CD4-positive, alpha-beta T cell treated with Interleukin-12 subunit alpha and Interleukin-12 subunit beta, for 1 hour (primary cell): ENCODE results near the gene ARHGEF40.
"Not testable (repeated sequence)": the region's sequence is repeated elsewhere in the genome, so short reads cannot be mapped to it uniquely, and the experiment has no call there.

Source experiments
- DNase-seq: peaks from one replicate; pipeline ENCODE4 v3.0.0-alpha.2; 2020

Gene ARHGEF40

DNA sequence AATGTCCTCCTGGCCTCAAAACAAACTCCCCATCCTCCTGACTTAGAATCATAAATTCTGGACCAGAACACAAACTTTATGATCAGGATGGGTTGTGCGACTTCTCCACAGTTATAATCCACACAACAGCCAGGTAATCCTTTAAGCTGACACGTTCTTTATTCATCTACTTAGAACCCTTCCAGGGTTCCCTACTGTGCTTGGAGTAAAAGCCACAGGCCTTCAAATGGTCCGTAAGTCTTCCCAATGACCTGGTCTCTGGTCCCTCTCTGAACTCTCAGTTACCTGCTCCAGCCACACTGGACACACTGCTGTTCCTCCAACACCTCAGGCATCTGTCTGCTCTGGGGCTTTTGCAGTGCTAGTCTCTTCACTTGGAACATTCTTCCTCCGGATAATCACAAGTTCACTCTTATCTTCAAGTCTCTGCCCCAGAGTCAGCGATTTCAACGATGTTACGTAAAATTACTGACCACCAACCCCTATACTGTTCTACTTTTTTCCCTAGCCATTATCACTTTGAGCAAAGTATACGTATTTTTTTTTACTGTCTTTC lies 29.7 kb upstream of the ARHGEF40 start:
- DNase-seq, result no peak

DNA sequence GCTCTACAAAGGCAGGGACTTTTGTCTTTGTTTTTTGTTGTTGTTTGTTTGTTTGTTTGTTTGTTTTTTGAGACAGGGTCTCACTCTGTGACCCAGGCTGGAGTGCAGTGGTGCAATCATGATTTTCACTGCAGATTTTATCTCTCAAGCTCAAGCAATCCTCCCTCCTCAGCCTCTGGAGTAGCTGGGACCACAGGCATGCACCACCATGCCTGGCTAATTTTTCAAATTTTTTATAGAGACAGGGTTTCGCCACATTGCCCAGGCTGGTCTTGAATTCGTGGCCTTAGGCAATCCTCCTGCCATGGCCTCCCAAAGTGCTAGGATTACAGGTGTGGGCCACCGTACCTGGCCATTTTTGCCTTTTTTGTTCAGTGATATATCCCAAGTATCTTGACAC lies 29.2 kb upstream of the ARHGEF40 start:
- DNase-seq, result not testable (repeated sequence)

DNA sequence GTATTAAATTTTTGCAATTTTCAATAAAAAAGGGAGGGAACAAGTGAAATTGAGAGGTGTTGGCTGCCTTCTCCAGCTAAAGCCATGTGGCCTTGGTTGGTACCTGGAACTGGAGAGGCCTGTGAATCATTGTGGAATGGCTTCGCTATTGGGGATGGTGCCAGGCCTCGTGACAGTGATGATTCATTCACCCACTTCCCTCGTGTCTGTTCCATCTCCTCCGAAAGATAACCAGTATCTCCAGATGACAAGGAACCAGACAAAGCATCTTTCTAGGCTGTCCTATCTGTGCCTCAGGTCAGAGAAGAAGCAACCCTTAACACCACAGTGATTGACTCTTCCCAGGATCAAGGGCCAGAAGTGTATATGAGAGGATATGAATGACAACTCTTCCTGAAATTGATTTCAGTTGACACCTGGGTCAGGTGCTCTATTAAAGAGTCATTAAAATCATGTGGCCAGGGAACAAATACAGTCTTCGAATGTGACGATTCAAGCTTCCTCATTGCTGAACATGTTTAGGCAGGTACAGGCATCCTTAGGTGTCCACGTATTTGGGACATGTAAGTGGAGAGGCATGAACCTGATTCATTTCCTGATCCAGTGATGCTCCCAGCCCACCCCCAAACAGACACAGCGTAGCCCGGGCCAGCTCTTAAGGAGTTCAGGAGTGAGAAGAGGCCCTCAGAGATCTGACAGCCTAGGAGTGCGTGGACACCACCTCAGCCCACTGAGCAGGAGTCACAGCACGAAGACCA lies 28.2 kb upstream of the ARHGEF40 start, which contains the start of gene RNASE7:
Gene RNASE7 (plus strand): TSS at position 687 of the 758 bp plus-strand sequence. CDS start 631 bp downstream, outside the sequence.
- no peak for DNase-seq

DNA sequence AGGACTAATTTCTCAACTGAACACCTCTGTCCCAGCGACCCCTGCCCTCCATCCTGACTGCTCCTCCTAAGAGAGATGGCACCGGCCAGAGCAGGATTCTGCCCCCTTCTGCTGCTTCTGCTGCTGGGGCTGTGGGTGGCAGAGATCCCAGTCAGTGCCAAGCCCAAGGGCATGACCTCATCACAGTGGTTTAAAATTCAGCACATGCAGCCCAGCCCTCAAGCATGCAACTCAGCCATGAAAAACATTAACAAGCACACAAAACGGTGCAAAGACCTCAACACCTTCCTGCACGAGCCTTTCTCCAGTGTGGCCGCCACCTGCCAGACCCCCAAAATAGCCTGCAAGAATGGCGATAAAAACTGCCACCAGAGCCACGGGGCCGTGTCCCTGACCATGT lies 27.2 kb upstream of the ARHGEF40 start:
- no peak for DNase-seq

DNA sequence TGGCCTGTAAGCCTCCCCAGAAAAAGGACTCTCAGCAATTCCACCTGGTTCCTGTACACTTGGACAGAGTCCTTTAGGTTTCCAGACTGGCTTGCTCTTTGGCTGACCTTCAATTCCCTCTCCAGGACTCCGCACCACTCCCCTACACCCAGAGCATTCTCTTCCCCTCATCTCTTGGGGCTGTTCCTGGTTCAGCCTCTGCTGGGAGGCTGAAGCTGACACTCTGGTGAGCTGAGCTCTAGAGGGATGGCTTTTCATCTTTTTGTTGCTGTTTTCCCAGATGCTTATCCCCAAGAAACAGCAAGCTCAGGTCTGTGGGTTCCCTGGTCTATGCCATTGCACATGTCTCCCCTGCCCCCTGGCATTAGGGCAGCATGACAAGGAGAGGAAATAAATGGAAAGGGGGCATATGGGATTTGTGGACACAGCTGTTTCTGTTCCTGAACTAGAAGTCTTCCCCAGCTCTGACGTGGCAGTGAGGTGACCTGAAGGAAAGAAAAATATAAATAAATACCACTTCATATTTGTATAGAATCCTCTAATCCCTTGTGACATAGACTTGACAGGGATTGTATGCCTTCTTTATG lies 26.6 kb upstream of the ARHGEF40 start:
- DNase-seq, result no peak

DNA sequence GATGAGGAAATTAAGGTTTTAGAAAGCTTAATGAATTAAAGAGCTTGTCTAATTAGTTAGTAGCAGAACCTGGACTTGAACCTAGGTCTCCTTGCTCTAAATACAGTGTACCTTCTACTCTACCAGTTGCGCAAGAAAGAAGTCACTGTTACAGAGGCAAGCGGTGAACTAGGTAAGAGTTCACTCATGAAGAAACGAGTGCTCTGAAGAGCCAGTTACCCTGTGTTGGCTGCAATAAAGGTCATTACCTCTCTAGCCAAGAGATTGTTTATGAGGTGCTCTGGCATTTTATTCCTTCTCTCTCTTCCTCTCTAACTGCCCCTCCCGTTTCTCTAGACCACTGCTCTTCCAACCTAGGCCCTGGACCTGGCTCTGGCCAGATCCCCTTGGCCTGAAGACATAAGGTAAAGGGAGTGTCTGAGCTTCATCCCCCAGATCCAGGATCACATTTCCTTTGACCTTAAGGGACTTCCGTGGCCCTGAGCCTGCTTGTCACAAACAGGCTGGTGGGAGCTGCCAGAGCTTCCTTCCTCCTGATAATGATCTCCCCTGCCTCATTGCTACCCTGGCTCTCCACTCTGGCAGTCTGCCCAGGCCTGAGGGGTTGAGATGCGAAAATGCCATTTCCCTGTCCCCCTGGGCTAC lies 26.0 kb upstream of the ARHGEF40 start:
- peak; percentile 36 for DNase-seq

DNA sequence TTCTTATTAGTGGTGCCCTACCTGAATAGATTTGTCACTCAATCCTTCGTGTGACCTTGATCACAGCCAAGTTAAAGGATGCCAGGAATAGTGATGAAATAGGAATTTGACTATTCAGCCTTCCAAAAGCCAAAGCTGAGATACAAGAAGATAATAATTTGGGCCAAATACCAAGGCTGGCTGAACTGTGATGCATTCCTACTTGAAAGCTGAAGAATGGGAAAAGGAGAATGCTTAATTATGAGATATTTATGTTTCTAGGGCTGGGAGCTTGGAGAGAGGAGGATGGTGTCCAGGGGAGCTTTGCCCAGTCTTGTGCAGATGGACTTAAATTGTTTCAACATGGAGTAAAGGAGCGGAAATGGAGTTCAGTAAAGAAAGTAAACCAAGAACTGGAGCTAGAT lies 22.7 kb upstream of the ARHGEF40 start:
- DNase-seq, result no peak

DNA sequence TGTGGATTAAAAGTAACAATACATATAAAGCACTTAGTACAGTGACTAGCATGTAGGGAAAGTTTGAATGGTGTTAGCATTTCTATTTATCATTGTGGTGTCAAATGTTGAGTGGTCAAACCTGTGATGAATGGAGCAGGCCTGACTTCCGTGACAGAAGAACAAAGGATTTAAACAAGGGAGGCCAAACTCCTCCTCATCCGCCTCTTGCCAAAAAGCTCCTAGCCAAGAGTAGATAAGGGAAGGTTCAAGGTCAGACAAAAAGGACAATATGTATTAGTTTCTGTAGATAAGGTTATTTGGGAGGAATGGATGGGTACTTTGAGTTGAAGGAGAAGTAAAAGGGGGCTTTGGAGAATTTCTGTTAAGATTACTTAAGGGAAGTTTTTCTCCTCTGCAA lies 21.5 kb upstream of the ARHGEF40 start:
- DNase-seq, result no peak

DNA sequence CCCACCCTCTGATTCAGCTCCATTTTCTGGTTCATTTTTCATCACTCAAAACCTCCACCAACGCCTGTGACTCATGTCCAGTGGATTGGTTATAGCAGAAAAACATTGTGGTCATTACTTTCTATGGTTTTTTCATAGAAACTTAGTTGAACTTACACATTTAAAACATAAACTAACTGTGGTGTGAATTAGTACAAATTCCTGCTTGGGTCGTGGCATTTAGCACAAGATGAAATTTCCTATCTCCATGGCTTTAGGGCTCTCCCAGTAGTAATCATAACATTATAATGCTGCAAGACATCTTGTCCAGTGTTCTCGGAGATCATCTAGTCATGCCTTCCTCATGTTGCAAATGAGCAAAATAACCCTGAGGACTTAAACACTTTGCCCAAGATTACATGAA lies 20.8 kb upstream of the ARHGEF40 start:
- no peak for DNase-seq

DNA sequence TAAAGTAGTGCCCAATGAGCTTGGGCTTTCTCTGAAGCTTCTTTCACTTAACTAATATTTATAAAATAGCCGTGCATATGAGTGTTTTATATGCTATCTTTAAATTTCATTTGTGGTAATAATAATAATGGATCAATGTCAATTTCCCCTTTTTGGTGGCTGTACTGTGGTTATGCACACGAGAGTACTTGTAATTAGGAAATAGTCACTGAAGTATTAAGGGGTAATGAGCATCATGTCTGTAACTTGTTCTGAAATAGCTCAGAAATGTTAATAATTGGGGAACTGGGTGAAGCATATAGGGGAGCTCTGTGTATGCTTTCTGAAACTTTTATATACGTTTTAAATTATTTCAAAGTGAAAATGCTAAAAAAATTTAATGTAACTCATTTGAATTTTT lies 19.5 kb upstream of the ARHGEF40 start:
- no peak for DNase-seq

DNA sequence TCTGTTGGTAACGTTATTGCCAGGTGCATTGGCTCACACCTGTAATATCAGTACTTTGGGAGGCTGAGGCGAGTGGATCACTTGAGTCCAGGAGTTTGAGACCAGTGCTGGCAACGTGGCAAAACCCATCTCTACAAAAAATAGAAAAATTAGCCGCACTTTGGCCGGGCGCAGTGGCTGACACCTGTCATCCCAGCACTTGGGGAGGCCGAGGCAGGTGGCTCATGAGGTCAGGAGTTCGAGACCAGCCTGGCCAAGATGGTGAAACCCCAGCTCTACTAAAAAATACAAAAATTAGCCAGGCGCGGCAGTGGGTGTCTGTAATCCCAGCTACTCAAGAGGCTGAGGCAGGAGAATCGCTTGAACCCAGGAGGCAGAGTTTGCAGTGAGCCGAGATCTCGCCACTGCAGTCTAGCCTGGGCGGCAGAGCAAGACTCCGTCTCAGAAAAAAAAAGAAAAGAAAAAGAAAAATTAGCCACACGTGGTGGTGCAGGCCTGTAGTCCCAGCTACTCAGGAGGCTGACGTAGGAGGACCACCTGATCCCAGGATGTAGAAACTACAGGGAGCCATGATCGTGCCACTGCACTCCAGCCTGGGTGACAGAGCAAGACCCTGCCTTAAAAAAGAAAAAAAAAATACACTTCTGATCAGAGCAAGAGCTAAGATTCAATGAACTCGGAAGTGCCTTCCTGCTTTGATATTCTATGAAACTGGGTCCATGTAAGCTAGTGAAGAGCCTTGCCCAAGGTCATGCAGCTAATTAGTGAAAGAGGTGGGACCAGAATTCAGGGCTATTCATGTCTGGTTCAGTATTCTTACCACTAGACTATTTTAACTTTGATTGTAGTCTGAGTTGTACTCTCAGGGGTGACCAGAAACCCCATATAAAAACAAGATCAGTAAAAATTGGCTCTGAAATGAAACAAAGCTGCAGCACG lies 16.7 kb upstream of the ARHGEF40 start:
- DNase-seq, result no peak

DNA sequence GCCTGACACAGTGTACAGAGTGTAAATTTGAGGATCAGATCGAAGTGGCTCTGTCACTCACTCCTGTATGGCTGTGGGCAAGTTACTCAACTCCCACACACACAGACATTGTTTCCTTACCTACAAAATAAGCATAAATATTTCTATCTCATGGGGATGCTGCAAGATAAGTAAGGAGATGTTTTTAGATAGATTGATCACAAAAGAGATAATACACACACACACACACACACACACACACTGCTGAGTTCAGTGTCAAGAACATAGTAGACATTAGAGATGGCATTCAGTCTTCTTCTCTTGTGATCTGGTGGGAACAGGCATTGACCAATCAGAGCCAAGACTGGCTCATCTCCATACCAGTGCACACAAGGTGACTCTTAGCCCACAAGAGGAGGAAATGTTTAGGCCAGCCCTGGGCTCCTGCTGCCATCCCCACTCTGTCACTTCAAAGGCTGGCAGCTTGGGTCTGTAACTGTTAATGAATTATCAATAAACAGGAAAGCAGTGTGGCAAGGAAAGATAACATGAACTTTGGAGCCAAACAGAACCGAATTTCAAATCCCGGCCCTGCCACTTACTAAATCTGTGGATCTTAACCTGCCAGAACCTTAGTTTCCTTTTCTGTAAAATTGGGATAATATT lies 15.9 kb upstream of the ARHGEF40 start:
- no peak for DNase-seq

DNA sequence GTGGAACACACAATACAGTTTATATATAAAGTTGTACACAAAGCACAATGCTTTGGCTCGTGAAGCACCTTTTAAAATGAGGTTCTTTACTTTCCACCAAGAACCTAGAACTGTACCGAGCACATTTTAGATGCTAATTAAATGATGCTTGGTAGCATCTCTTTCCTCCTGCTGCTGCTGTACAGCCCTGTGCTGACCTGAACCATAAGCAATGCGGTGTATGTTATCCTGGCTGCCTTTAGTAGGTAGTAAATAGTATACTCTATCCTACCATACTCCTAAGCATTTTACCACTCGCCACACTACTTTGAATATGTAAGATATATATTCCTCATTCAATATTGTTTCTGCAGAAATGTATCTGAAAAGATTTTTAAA lies 15.3 kb upstream of the ARHGEF40 start:
- DNase-seq, result no peak

DNA sequence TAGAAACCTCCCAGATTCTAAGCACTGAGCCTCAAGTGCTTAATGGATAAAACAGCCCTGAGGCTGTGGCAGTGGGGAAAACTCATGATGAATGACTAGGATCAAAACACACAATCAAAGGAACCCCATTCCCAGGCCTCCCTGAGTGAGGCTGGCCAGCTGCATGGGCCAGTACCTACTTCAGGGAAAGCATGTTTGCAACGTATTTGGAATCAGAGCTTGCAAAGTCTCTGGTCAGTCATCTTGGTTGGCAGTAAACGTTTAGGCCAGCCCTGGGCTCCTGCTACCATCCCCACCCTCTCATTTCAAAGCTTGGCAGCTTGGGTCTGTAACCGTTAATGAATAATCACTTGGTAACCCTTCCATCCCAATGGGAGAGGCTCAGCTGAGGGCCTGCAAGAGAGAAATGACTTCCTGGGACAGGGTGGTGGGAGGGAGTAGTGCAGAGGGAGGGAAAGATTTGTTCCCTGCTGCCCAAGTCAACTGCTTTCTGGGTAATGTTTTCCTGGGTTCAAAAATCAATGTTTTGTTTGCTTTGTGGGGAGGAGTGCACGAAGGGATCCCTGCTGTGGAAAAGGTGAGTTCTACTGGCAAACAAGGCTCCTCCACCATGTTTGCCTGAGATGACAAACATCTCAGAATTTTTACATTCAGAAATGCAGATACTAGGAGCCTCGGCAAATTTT lies 14.5 kb upstream of the ARHGEF40 start:
- DNase-seq, result no peak

DNA sequence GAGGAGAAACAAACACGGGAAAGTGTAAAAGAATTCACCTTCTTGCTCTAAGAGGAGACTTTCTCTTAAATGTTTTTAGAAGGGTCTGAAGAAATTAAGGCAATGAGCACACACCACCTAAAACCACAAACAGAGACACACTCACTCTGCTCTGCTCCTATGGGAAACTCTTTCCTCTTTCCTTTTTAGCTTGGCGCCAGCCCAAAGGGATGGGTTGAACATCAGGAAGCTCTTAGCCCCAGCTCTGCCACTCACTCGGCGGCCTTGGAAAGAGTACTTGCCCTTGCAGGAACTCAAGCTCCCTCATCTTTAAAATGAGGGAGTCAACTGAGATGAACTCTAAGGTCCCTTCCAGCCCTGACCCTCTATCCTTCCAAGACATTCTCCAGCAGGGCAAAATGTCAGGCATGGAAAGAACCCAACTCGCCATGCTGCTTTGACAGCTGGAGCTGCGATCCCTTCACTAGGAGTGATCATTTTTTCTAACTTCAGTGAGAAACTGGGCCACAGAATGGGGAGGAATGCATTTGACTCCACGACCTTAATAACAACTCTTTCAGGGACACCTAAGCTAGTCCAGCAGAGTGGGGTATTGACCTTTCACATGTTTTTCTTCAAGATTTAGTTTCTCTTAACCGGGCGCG lies 13.5 kb upstream of the ARHGEF40 start:
- DNase-seq, result no peak

DNA sequence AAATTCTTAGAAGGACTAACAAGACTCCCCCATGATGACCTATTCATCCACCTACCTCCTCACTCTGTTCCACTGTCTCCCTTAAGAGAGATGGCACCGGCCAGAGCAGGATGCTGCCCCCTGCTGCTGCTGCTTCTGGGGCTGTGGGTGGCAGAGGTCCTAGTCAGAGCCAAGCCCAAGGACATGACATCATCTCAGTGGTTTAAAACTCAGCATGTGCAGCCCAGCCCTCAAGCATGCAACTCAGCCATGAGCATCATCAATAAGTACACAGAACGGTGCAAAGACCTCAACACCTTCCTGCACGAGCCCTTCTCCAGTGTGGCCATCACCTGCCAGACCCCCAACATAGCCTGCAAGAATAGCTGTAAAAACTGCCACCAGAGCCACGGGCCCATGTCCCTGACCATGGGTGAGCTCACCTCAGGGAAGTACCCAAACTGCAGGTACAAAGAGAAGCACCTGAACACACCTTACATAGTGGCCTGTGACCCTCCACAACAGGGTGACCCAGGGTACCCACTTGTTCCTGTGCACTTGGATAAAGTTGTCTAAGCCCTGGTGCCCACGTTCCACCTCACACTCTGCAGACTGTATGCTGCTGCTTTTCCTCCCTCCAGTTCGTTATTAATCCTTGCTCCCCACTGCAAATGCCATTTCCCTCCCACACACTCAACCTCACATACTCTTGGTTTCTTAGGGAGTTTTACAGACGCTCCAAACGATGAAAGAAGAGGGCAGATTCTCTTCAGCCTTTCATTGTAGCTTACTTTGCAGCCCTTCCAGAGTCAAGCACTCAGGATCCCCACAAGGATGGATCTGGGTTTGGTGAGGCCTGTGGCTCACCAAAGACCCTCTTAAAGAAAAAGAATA lies 12.1 kb upstream of the ARHGEF40 start, which contains the start of gene RNASE8:
Gene RNASE8 (plus strand): TSS at position 20 of the 873 bp plus-strand sequence. CDS start 71 bp downstream, at position 91.
- DNase-seq, result no peak

DNA sequence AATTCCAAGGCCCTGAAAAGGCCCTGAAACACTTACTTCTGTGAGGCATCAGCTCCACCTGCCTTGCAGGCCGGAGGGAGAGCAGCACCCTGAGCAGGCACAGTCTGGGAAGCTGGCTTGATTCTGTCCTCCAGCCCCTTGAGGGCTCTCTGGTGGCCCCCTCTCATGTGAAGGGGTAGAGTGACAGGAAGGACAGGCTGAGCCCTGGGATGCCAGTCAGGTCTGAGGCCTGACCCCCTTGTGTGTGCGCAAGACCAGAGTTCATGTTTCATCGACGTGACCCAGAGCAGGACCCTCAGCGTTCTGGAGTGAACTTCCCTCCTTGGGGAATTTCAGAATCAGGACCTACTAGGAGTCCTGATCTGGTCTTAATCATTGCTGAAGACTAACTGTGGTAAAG lies 11.2 kb upstream of the ARHGEF40 start:
- DNase-seq, result no peak

DNA sequence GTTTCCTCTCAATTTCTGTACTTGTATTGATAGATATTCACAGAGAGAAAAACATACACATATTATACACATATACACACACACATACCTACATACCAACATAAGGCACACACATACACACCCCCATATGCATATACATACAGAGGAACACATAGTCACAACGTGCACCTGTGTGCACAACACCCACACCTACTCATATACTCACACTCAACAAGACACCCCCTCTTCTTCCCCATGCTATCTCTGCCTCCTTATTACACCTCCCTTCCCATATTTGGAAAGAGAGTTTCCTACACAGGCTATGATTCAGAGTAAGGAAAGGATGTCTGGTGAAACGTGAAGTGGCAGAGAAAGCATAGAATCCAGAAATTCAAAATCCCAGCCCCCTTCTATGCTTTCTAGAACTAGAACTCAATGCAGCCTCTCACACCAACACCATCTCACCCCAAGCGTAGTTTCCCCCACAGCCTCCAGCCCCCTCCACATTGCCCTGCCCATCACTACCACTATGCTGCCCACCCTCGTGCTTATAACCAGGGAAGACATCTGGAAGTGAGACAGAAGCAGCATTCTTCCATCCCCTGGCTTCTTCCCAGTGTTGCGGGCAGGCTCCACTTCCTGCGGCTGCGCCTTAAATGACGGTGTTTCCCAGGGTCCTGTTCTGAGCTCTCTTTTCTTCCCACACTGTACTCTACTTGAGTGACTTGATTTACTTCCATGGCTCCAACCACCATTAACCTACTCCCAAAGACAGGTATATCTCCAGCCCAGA lies 10.1 kb upstream of the ARHGEF40 start:
- no peak for DNase-seq
